Measurements from ENCODE around the gene TSPYL4.

The TSPYL4 gene

GRCh38 chr6:116229287-116229913, 24.5 kb downstream of the TSPYL4 start:
- no peak for DNase-seq (ENCODE audit: low read depth in 3 of 3)

GRCh38 chr6:116223355-116223754, 30.5 kb downstream of the TSPYL4 start:
- DNase-seq (ENCODE audit: low read depth in 3 of 3) = no peak

GRCh38 chr6:116221911-116222310, 32.0 kb downstream of the TSPYL4 start:
- no peak for DNase-seq (ENCODE audit: low read depth in 3 of 3)

GRCh38 chr6:116221067-116221466, 32.8 kb downstream of the TSPYL4 start:
- DNase-seq (ENCODE audit: low read depth in 3 of 3) = no peak

- no peak for DNase-seq (ENCODE audit: low read depth in 3 of 3)
Measured at GRCh38 chr6:116218866-116219265, 35.0 kb downstream of the TSPYL4 start.

- DNase-seq (ENCODE audit: low read depth in 3 of 3) = no peak
Measured at GRCh38 chr6:116218172-116218633, 35.7 kb downstream of the TSPYL4 start.

GRCh38 chr6:116217069-116217468, 36.8 kb downstream of the TSPYL4 start:
- DNase-seq (ENCODE audit: low read depth in 3 of 3) = no peak

GRCh38 chr6:116215414-116215813, 38.5 kb downstream of the TSPYL4 start:
- no peak for DNase-seq (ENCODE audit: low read depth in 3 of 3)

GRCh38 chr6:116214681-116215080, 39.2 kb downstream of the TSPYL4 start:
- no peak for DNase-seq (ENCODE audit: low read depth in 3 of 3)

- no peak for DNase-seq (ENCODE audit: low read depth in 3 of 3)
Measured at GRCh38 chr6:116210750-116211425, 43.0 kb downstream of the TSPYL4 start.

GRCh38 chr6:116210316-116210715, 43.6 kb downstream of the TSPYL4 start:
- no peak for DNase-seq (ENCODE audit: low read depth in 3 of 3)

GRCh38 chr6:116208056-116208785, 45.7 kb downstream of the TSPYL4 start:
- no peak for DNase-seq (ENCODE audit: low read depth in 3 of 3)

GRCh38 chr6:116206231-116206903, 47.5 kb downstream of the TSPYL4 start:
- DNase-seq (ENCODE audit: low read depth in 3 of 3) = no peak

GRCh38 chr6:116205281-116205680, 48.6 kb downstream of the TSPYL4 start:
- no peak for DNase-seq (ENCODE audit: low read depth in 3 of 3)

GRCh38 chr6:116201538-116201937, 52.3 kb downstream of the TSPYL4 start:
- DNase-seq (ENCODE audit: low read depth in 3 of 3) = no peak

- no peak for DNase-seq (ENCODE audit: low read depth in 3 of 3)
Measured at GRCh38 chr6:116200619-116201249, 53.1 kb downstream of the TSPYL4 start.
